ENCODE results near the gene PAK4.
"Not testable (repeated sequence)": the region's sequence is repeated elsewhere in the genome, so short reads cannot be mapped to it uniquely, and the experiment has no call there.

Gene PAK4

DNA sequence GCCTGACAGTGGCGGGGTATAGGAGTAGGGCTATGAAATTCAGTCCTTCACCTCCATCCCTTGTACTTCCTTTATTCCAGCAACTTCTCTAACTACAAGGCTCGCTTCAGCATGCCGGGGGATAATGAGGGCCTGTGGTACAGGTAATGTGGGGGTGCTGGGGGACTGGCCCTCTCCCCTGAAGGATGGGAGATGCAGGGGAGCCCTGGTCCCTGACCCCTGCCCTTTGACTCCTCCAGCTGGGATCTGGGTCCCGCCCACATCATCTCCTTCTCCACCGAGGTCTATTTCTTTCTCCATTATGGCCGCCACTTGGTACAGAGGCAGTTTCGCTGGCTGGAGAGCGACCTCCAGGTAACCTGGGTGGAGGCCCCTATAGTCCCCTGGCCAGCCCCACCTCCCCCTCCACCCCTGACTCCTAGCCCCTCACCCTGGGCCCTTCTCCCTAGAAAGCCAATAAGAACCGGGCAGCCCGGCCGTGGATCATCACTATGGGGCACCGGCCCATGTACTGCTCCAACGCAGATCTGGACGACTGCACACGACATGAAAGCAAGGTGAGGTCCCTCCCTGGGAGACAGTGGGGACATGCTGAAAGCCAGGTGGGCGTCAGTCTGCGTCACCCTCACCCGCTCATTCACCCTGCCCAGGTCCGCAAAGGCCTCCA, 25.0 kb upstream of the PAK4 start:
- no peak for ATAC-seq

DNA sequence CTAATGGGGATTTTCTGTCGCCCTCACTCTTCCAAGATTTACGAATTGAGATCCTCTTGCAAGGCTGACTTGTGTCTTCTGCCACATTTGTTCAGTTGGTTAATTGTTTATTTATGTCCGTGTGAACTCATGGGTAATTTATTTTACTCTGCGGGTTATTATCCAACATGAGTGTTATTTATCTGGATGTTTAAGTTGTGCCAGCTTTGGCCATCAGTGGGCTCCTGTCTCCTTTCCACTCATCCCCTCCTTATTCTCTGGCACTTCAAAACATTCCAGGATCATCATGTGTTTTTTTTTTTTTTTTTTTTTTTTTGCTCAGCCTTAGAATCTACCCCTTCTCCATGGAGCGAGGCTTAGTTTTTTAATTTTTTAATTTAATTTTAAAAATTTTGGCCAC, 22.4 kb upstream of the PAK4 start:
- ATAC-seq, result no peak

DNA sequence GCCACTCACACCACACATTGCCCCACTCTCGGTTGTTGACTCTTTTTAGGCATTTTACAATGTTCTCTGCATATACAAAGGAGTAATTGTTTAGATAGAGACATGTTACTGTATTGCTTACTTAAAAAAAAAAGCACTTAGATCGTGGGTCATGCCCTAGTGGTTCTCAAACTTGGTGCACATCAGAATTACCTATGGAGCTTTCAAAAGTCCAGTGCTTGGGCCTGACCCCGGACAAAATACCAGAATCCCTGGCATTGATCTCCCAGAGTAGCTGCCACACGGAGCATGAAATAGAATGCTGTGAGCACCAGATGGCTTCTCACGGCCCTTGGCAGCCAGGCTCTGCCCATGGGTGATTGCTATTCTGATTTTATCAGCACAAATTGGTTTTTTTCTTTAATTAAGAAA, 21.4 kb upstream of the PAK4 start:
- ATAC-seq, result no peak

DNA sequence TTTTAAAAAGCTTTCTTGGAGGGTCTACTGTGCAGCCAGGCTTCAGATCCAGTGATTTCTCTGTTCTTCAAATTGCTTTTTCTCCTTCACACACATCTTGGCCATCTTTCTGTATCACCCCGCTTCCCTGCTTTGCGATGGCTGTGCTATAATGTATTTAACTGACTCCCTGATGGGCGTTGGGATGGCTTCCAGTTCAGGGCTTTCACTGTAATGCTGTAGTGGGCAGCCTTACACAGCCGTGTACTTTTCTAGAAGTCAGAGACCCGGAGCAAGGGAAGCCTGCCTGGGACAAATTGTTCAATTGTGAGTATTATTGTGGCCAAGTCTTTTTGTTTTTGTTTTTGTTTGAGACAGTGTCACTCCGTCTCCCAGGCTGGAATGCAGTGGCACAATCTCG, 19.4 kb upstream of the PAK4 start:
- ATAC-seq, result no peak

DNA sequence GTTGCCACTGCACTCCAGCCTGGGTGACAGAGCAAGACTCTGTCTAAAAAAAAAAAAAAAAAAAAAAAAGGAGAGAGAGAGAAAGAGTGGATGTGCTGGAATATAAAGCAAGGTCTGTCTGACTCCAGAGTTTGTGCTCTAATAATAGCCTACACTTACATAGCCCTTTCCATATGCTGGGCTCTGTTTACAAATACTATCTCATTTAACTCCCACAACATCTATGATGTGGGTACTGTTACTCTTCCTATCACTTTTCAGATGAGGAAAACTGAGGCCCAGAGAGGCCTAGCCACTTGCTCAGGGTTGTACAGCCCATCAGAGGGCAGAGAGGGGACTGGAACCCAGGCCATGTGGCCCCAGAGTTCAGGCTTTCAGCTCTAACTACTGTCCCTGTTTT, 15.9 kb upstream of the PAK4 start:
- ATAC-seq, result no peak

DNA sequence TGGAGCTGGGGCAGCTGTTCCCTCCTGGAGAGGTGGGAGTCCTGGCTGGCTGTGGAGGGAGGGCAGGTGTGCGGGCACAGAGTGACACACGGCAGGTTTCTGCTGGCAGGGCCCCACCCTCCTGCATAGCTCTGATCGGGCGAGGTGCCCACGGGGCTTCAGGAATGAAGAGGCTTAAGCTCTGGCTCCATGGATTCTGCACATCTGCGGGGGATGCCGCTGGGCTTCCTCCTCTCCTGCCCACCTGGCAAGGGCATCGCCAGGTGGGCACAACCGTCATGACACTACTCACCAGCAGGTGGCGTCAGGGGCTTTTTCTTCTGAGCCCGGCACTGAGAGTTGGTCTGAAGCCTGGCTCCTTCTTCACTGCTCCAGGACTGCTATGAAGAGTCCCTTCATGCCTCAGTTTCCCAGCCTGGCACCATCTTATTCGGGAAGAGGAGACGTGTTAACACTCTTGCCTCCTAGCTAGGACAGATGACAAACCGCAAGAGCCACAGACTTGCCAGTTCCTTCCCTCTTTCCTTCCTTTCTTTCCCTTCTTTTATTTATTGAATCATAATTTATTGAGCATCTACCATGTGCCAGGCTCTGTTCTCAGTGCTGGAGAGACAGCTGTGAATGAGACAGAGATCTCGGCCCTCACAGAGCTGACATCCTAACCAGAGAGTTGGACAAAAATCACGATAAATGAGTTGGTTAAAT, 15.2 kb upstream of the PAK4 start:
- peak; percentile 68 to 79 for ATAC-seq

DNA sequence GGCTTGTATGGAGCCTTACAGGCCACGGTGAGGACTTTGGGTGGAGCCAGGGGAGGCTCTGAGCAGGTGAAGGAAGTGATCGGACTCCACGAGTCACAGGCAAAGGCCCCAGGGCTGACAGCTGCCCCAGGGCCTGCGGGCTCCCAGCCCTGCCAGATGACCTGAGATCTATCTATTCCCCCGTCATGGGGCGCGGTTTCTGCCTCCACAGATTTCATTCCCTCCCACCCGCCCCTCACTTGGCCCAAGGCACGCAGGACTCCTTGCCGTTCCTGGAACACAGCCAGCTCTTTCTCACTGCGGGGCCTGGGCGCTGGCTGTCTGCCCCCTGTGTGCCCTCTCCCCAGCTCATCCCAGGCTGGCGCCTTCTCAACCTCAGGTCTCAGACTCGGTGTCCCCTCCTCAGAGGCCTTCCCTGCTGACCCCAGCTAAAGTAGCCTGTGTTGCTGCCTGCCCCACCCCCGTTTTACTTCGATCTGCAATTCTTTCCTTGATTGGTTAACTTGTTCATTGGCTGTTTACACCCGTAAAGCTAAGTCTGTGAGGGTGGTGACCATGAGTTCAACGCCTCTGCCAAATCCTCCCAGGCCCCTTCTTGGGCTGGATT, 13.9 kb upstream of the PAK4 start:
- ATAC-seq, result no peak

DNA sequence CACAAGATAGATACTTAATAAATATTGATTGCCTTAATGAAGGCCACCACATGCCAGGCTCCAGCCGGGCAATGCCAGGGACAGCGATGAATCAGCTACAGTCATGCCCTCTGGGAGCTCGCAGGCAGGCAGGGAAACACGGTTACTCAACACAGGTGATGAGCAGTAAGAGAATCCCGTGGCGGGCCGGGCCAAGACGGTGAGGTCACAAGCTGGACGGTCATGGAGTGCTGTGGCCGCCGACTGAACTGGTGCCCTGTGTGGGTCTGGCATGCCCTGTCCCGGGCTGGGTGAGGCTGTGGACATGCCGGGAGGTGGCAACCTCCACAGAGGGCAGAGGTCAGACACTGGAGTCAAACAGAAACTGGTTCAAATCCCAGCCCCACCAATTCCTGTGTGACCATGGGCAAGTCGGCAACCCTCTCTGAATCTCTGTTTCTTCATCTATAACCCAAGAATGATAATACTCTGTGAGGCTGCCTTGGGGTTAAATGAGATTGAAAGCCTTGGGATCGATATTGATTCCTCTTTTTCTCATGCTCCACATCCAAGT, 13.2 kb upstream of the PAK4 start:
- no peak for ATAC-seq

DNA sequence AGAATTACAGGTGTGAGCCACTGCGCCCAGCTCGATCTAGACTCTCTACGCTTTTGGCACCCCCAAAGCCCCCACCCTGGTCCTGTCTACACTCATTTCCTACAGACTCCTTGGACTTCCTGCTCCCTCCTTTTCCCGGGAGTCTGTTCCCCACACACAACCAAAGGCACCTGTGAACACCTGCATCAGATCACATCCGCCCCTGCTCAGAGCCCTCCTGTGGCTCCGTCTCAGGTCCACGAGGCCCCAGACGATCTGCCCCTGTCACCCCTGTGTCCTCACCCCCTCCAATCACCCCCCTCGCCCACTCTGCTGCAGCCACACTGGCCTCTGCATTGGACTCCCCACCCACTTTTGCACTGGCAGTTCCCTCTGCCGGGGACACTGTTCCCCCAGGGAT, 12.4 kb upstream of the PAK4 start:
- no peak for ATAC-seq

DNA sequence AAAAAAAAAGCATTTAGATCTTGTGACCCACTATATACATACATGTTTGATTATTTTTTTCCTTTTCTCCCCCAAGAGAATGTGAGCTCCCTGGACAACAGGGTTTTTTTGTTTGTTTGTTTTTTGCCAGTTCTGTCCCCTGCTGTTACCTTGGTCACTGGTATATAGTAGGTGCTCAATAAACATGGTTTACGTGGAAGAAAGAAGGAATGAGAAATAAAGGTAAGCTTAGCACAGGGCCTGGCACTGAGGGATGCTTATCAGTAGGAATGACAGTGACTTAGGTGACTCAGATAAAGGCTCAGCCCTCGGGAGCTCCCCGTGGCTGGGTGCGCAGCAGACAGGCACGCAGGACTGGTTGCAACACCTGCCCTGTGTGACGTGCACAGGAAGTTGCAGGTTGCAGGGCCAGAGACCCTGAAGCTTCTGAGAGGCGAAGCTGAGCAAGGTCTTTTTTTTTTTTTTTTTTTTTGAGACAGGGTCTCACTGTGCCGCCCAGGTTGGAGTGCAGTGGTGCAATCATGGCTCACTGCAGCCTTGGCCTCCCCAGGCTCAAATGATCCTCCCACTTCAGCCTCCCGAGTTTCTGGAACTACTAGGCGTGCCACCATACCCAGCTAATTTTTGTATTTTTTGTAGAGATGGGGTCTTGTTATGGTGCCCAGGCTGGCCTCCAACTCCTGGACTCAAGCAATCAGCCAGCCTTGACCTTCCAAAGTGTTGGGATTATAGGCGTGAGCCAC, 10.3 kb upstream of the PAK4 start:
- no peak for ATAC-seq

DNA sequence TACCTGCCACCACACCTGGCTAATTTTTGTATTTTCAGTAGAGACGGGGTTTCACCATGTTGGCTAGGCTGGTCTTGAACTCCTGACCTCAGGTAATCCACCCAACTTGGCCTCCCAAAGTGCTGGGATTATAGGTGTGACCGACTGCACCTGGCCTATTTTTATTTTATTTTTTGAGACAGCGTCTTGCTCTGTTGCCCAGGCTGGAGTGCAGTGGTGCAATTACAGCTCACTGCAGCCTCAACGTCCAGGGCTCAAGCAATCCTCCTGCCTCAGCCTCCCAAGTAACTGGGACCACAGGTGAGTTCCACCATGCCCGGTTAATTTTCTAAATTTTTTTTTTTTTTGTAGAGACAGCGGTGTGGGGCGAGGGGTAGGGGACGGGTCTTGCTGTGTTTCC, 8.6 kb upstream of the PAK4 start:
- ATAC-seq, result not testable (repeated sequence)

DNA sequence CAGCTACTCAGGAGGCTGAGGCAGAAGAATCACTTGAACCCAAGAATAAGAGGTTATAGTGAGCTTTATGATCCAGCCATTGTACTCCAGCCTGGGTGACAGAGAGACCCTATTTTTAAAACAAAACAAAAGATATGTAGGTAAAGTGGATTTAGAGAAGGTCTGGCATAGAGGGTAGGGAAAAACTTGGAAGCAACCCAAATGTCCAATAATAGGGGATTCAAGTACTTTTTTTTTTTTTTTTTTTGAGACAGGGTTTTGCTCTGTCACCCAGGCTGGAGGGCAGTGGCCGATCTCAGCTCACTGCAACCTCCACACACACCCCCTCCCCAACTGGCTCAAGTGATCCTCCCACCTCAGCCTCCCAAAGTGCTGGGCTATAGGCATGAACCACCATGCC, 5.8 kb upstream of the PAK4 start:
- no peak for ATAC-seq

DNA sequence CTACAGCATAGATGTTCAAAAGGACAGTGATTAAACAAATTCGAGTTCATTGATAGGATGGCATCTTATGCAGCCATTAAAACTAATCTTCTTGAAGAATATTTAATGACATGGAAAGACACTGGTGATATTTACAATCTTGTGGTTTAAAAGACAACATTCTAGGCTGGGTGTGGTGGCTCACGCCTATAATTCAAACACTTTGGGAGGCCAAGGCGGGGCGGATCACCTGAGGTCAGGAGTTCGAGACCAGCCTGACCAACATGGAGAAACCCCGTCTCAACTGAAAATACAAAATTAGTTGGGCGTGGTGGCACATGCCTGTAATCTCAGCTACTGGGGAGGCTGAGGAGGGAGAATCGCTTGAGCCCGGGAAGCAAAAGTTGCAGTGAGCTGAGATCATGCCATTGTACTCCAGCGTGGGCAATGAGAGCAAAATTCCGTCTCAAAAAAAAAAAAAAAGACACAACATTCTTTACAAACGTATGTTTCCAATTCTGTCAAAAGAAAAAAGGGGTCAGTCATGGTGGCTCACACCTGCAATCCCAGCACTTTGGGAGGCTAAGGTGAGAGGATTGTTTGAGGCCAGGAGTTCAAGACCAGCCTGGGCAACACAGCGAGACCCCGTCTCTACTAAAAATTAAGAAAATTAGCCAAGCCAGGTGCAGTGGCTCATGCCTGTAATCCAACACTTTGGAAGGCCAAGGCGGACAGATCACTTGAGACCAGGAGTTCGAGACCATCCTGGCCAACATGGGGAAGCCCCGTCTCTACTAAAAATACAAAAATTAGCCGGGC, 2.5 kb upstream of the PAK4 start:
- ATAC-seq, result no peak

DNA sequence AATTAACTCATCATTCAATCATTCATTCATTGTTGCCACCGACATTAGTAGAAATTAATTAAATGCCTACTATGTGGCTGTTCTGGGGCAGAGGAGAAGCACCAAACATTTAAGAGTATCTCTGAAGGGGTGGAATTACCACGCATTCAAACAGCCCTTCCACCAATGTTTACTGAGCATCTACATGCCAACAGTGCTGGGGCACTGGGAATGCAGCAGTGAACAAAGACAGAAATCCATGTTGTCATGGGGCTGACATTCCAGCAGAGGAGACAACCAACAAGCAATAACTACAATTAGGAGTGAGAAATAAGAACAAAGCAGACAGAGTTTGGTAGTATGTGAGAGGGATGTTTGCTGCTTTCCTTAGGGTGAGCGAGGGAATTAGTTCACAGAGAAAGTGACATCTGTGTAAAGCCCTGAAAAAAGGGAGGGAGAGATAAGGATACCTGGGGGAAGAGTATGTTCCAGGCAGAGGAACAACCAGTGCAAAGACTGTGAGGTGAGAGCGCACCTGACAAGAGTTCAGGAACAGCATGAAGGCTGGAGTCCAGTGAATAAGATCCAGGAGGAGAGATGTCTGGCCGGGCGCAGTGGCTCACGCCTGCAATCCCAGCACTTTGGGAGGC, 1.3 kb upstream of the PAK4 start:
- no peak for ATAC-seq

DNA sequence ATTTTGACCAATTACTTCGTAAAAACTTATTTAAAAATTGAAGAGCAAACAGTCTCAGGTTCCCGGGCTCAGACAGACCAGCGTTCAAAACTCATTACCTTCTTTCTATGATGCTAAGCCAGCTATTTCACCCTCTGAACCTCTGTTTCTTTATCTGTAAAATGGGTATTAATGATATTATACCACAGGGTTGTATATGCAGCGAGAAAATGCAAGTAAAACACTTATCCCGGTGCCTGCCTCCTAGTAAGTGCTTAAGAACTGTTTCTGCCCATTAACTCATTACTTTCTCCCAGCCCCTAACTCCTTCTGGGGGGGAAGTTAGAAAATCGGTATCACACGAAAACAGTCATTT, 410 bp upstream of the PAK4 start:
- no peak for ATAC-seq

DNA sequence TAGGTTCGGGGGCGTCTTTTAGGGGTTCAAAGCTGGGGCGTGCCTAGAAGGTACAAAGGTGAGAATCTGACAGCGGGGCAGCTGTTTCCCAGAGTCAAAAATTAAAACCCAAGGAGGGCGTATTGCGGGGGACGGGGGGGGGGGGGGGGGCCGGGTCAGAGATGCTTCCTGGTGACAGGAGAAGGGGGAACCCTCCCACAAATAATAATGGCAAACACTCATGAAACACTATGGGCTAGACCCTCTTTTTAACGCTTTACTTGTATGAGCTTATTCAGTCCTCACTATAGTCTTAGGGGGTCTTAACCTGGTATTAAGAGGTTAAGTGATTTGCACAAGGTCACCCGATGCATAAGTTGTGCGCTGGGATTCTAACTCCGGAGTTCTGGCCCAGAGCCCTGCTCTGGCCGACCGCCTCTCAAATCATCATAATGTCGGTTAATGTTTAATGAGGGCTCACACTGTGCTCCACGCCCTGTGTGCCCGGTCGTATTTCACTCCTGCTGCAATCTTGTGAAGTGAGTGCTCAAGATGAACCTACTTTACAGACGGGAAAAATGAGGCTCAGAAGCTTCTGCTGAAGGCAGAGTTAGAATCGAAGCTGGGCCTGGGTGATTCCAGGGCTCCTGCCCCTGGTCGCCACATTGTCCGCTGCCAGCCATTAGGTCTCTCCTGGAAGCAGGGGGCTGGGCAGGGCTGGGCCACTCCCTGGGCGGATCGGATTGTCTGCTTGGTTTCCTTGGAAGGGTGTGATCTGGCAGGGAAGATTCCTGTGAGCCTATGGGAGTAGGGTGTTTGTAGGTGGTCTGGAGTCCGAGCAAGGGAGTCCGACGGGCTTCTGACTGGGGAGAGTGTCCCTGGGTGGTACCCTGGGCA, 964 bp downstream of the PAK4 start:
- no peak for ATAC-seq

DNA sequence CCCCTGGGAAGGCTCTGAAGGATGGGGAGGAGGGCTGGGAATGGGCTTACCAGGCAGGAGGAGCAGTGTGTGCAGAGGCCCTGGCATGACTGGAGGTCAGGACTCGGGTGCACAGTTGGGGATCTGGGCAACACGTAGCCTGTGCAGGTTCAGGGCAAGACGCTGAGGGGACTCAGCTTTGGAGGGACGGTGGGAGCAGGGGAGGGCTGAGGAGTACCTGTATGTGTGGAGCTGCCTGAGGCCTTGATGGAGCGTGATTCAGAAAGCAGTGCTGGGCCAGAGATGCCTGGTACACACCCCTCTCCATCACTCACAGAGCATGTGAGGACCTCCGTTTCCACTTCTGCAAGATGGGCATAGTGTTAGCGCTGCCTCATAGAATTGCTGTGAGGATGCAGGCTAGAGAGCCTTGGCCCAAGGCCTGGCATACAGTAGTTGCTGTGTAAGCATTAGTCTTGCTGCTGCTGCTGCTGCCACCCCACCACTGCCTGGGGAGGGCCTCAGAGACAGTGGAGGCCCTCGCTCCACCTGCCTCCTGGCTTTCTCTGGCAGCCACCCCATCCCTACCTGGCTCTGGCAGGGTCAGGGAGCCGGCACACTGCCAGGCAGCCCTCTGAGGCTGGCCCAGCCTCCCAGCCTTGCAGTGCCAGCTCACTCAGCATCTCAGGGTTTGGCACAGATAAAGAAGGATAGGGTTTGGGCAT, 2.4 kb downstream of the PAK4 start:
- no peak for ATAC-seq

DNA sequence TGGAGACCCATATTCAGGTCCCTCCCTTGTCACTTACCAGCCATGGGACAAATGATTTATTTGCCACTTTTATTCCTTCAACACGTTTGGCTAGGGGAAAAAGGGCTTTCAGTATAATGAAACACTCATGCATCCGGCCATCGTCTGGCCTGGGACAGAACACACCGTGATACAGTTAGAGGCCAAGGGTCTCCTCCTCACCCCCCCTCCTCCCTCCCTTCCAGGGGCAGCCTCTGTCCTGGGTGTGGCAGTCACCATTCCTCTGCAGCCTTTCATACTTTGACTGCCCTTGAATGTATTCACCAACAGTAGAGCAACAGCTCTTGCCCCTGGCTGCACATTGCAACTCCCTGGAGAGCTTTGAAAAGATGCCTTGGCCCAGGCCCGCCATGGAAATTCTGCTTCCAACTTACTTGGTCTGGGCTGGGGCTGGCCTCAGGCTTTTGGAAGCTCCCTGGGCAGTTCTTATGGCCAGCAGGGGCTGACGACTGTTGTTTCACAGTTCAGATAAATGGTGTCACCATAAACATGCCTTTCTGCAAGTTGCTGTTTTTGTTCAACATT, 3.0 kb downstream of the PAK4 start:
- ATAC-seq, result no peak

DNA sequence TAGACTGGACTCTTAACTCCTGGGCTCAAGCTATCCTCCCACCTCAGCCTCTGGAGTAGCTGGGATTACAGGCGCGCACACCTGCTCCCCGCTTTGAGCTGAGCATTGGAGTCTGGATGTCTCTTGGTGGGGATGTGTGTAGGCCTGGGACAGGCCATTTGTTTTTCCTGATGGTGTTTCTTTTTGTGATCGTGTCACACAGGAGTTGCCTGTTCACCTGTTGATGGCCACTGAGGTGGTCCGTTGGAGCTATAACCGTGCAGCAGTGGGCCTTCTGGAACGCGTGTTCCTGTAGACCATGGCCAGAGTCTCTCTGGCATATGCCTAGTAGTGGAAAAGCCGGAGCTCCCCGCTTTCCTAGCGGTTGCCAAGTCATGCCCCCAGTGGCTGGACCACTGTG, 3.5 kb downstream of the PAK4 start:
- ATAC-seq, result no peak
